DLD1 (cell line): Measurements from ENCODE around the gene MEGF9.
"Not testable (repeated sequence)": the region's sequence is repeated elsewhere in the genome, so short reads cannot be mapped to it uniquely, and the experiment has no call there.

Experiments used
- in situ Hi-C: cut with HindIII; loops from 2 replicates; pipeline ENCODE4 v1.10.0; 2017; ENCODE audit warnings: low sequenced_read_pairs

Gene MEGF9

GRCh38 chr9:120662513-120662912 is 51.8 kb downstream of the MEGF9 start:
- in situ Hi-C loops, result no loop called here

GRCh38 chr9:120659676-120660075 is 54.6 kb downstream of the MEGF9 start:
- in situ Hi-C loops, result no loop called here

GRCh38 chr9:120659209-120659608 is 55.1 kb downstream of the MEGF9 start:
- in situ Hi-C loops, result no loop called here

- in situ Hi-C loops, result no loop called here
Measured at GRCh38 chr9:120655005-120655622, 59.2 kb downstream of the MEGF9 start.

- in situ Hi-C loops, result no loop called here
Measured at GRCh38 chr9:120654272-120654671, 60.0 kb downstream of the MEGF9 start.

- in situ Hi-C loops, result no loop called here
Measured at GRCh38 chr9:120653762-120654161, 60.5 kb downstream of the MEGF9 start.

- in situ Hi-C loops, result no loop called here
Measured at GRCh38 chr9:120652934-120653333, 61.3 kb downstream of the MEGF9 start.

GRCh38 chr9:120650352-120650751 is 63.9 kb downstream of the MEGF9 start:
- in situ Hi-C loops, result no loop called here

- in situ Hi-C loops, result no loop called here
Measured at GRCh38 chr9:120648581-120649197, 65.6 kb downstream of the MEGF9 start.

- in situ Hi-C loops, result no loop called here
Measured at GRCh38 chr9:120646948-120647347, 67.3 kb downstream of the MEGF9 start.

- in situ Hi-C loops, result no loop called here
Measured at GRCh38 chr9:120645760-120646159, 68.5 kb downstream of the MEGF9 start.

GRCh38 chr9:120643061-120643460 is 71.2 kb downstream of the MEGF9 start:
- in situ Hi-C loops, result no loop called here

- in situ Hi-C loops, result no loop called here
Measured at GRCh38 chr9:120642129-120642770, 72.0 kb downstream of the MEGF9 start.

GRCh38 chr9:120640874-120641273 is 73.4 kb downstream of the MEGF9 start:
- in situ Hi-C loops, result not testable (repeated sequence)

- in situ Hi-C loops, result no loop called here
Measured at GRCh38 chr9:120640380-120640779, 73.9 kb downstream of the MEGF9 start.

GRCh38 chr9:120637919-120638318 is 76.4 kb downstream of the MEGF9 start:
- in situ Hi-C loops, result no loop called here

GRCh38 chr9:120636194-120636957 is 77.9 kb downstream of the MEGF9 start:
- in situ Hi-C loops, result no loop called here

- in situ Hi-C loops, result no loop called here
Measured at GRCh38 chr9:120635011-120635410, 79.3 kb downstream of the MEGF9 start.

GRCh38 chr9:120630333-120630732 is 83.9 kb downstream of the MEGF9 start:
- in situ Hi-C loops, result no loop called here

- in situ Hi-C loops, result not testable (repeated sequence)
Measured at GRCh38 chr9:120628925-120629497, 85.3 kb downstream of the MEGF9 start.

- in situ Hi-C loops, result no loop called here
Measured at GRCh38 chr9:120628207-120628924, 85.9 kb downstream of the MEGF9 start.
